ENCODE data around the gene ZNF711.
"Not testable (repeated sequence)": the region's sequence is repeated elsewhere in the genome, so short reads cannot be mapped to it uniquely, and the experiment has no call there.

Gene ZNF711

DNA sequence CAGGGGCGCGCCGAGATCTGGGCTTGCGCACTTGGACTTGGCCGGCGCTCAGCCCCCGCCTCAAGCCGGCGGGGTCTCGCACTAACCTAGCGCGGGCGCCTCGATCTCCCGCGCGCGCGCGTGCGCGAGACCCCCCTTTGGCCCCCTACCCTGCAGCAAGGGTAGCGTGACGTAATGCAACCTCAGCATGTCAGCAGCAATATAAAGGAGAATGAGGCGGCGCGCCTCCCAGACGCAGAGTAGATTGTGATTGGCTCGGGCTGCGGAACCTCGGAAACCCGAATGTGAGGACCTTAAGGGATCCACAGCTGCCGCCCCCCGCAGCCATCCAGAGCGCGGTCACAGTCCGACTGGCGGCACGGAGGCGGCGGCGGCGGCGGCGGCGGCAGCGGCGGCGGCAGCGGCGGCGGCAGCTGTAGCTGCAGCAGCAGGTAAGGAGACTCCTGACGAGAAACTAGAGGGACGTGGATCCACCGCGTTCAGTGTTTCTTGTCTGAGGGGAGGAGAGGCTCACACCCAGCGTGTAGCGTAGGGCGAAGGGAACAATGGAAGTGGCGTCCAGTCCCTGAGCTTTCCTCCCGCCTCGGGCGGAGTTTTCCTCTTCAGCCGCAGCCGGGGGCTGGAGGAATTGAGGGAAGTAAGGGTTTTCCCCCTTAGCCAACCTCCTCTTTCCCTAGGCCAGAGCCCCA lies at the start of gene ZNF711, which contains the start of gene SATL1:
ZNF711 (plus strand) TSS at position 231 of the 689 bp plus-strand sequence. CDS start 3,582 bp downstream, outside the sequence.
SATL1 (minus strand) TSS at position 19 of the 689 bp plus-strand sequence. CDS start 134,811 bp downstream, outside the sequence.
- peak; percentile 26 for DNase-seq

GRCh38 chrX:85196319-85196718 lies 47.5 kb upstream of the ZNF711 start:
- DNase-seq = no peak

GRCh38 chrX:85203461-85203970 lies 40.3 kb upstream of the ZNF711 start:
- no peak for DNase-seq

DNA sequence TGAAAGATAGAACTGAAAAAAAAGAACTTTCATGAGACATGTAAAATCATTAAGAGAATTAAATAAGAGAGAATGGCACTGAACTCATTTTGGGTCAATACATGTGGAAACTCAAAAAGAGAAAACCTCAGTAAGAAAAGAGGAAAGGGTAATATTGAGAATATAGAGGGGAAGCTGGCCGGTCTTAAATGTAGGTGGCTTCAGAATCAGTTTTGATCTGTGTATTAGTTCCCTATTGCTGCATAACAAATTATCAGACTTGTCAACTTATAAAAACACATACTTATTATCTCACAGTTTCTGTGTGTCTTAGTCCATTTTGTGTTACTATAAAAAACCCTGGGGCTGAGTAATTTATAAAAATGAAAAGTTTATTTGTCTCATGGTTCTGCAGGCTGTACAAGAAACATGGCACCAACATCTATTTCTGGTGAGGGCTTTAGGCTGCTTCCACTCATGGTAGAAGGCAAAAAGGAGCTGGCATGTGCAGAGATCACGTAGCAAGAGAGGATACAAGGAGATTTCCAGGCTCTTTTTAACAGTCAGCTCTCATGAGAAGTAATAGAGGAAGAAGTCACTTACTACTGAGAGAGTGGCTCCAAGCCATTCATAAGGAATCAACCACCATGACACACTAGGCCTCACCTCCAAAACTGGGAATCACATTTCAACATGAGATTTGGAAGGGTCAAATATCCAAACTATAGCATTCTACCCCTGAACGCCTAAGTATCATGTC lies 29.8 kb upstream of the ZNF711 start:
- DNase-seq = no peak

GRCh38 chrX:85215946-85216345 lies 27.8 kb upstream of the ZNF711 start:
- DNase-seq = no peak

GRCh38 chrX:85221361-85221760 lies 22.4 kb upstream of the ZNF711 start:
- DNase-seq = no peak

DNA sequence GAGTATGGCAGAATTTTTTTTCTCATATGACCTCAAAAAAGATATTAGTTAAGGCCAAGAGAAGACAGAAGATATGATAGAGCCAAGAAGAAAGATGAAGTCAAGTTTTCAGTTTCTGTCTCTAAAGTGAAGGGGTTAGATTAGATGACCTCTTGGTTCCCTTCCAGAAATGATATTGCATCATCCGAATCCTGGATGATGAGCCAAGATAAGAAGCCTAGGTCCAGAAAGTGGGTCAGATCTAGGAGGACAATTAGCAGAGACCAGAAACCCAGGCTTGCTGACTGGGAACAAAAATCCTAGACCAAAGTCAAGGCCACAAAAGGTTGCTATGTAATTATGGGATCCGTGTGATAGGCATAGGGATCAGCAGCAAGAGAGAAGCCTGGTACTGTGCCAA lies 20.4 kb upstream of the ZNF711 start:
- no peak for DNase-seq

DNA sequence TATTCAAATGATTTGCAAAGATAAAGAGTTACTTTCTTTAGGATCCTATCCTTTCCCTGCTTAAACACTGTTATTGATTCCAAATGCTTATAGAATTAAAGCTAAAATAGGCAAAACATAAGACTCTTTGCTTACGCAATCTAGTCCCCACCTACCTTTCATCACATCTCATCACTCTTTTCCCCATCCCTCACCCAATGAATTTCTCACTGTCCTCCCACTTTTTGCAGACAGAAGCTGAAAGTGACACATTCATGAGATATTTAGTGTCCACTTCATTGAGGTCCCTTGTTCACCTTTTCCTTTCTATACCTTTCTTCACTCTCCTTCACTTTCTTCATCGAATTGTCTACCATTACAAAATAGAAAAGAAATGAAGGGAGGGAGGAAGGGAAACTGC lies 636 bp upstream of the ZNF711 start:
- no peak for DNase-seq

DNA sequence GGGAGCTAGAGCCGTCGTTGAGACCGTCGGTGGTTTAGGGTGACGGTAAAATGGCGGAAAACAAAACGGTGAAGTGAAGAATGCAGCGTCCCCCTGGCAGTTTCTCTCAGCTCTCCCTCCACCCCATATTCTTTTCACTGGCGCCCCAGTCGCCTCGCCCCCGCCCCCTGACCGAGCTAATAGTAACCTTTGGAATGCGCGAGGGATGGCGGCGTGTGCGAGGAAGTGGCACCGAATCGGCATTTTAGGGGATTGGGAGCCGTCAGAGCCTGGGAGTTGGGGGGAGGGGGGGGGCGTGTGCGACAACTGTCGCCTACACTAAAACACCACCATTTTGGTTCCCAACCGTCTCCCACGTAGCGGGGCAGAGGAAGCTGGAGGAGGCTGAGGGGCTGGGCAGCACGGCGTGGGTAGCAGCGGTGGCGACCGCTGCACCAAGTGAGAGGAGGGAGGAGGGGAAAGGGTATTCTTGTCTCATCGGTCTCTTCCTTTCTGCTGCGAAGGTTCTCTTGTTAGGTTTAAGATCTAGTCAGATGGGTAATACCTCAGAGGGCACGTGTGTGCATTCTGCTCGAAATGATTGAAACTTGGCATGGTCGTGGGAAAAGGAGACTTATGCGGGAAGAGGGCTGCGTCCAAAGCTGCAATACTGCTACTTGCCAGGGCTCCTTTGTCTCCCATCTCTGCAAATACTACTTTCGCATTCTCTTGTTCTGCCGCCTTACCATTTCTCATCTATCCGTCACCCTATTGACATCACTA lies 840 bp downstream of the ZNF711 start:
- peak; percentile 2 for DNase-seq

- not testable (repeated sequence) for DNase-seq
Observed at GRCh38 chrX:85285286-85285685, 41.5 kb downstream of the ZNF711 start.

DNA sequence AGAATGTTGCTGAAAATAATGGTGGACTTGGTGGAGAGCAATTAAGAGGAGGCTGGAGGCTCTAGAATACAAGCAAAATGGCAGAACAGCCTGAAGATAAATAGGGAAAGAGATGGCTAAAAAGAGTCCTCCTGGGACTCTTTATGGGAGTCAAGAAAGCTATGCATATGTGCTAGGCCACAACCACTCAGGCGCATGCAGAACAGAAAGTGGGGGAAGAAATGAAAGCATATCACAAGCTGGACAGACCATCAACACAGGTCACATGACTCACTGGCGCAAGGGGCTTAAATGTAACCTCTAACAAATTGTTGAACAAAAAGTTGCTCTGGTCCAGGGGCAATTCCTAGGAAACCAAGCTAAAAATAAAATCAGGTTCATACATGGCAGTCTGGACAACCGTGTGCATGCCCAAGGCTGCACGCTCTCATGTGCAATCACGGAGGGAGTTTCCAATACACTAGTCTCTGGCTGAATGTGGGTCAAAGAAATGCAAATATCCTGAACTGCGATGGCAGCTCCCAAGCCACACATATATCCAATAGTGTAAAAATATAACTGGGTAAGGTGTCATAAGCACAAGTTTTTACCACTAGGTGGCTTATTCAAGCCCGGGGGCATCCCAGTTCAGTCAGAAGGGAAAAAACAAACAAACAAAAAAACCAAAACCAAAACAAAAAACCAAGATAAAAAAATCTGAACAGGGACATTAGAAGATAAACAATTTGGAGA lies 45.4 kb downstream of the ZNF711 start:
- no peak for DNase-seq

- DNase-seq = no peak
Observed at GRCh38 chrX:85303544-85303943, 59.8 kb downstream of the ZNF711 start.

- no peak for DNase-seq
Observed at GRCh38 chrX:85309717-85310116, 65.9 kb downstream of the ZNF711 start.

GRCh38 chrX:85311348-85311747 lies 67.6 kb downstream of the ZNF711 start:
- not testable (repeated sequence) for DNase-seq
